ENCODE results near the gene GSAP.

DNA sequence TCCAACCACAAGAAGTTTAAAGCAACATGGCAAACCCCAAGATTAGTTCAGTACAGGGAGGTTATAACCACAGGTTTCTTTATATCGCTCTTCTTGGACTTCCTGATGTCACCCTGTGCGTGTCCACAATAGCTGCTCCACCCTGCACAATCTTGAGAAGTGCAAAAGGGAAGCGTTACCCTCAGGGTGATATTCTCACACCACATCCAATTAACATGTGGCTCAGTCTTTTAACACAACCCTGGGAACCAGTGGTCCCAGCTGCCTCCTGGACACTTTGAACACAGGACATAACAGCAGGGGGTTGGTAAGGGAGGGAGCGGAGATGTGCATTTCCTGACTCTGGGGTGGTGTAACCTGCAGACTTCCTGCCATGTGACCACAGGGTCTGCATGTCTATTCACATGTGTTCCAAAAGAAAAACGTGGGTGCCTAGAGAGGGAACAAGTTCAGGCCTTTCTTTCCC, 64.6 kb downstream of the GSAP start:
- TF ChIP-seq, protein P1, sequence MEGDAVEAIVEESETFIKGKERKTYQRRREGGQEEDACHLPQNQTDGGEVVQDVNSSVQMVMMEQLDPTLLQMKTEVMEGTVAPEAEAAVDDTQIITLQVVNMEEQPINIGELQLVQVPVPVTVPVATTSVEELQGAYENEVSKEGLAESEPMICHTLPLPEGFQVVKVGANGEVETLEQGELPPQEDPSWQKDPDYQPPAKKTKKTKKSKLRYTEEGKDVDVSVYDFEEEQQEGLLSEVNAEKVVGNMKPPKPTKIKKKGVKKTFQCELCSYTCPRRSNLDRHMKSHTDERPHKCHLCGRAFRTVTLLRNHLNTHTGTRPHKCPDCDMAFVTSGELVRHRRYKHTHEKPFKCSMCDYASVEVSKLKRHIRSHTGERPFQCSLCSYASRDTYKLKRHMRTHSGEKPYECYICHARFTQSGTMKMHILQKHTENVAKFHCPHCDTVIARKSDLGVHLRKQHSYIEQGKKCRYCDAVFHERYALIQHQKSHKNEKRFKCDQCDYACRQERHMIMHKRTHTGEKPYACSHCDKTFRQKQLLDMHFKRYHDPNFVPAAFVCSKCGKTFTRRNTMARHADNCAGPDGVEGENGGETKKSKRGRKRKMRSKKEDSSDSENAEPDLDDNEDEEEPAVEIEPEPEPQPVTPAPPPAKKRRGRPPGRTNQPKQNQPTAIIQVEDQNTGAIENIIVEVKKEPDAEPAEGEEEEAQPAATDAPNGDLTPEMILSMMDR (IDR thresholded peaks at IDR 0.05), result no peak
- peak in 1 of 2 donors; percentile 5 for TF ChIP-seq POLR2A (IDR thresholded peaks at IDR 0.05)

Data from thyroid gland (tissue), 4 donors.